ELF-1 (cell line): ENCODE data around the gene UVRAG.
A peak's percentile ranks its signal among the peaks of the same experiment; 100 is the strongest.

Experiments used
- DNase-seq: peaks from one replicate; pipeline ENCODE4 v3.0.0-alpha.2; 2016; ENCODE audit warnings: low read depth, low spot score

The UVRAG gene

GRCh38 chr11:75783416-75784084 lies 31.5 kb upstream of the UVRAG start:
- DNase-seq = no peak

- no peak for DNase-seq
Observed at GRCh38 chr11:75784085-75784478, 30.9 kb upstream of the UVRAG start.

GRCh38 chr11:75784506-75784905 lies 30.5 kb upstream of the UVRAG start:
- DNase-seq = no peak

GRCh38 chr11:75785187-75785586 lies 29.8 kb upstream of the UVRAG start:
- DNase-seq = no peak

- no peak for DNase-seq
Observed at GRCh38 chr11:75786101-75786736, 28.8 kb upstream of the UVRAG start.

GRCh38 chr11:75789521-75789920 lies 25.5 kb upstream of the UVRAG start:
- no peak for DNase-seq

- no peak for DNase-seq
Observed at GRCh38 chr11:75790986-75791385, 24.0 kb upstream of the UVRAG start.

GRCh38 chr11:75792127-75792731 lies 22.8 kb upstream of the UVRAG start:
- DNase-seq = no peak

GRCh38 chr11:75792997-75793800 lies 21.8 kb upstream of the UVRAG start:
- peak; percentile 41 for DNase-seq

- no peak for DNase-seq
Observed at GRCh38 chr11:75793966-75794365, 21.0 kb upstream of the UVRAG start.

GRCh38 chr11:75795276-75796090 lies 19.5 kb upstream of the UVRAG start:
- no peak for DNase-seq

- DNase-seq = no peak
Observed at GRCh38 chr11:75796091-75796435, 18.9 kb upstream of the UVRAG start.

- DNase-seq = no peak
Observed at GRCh38 chr11:75797116-75797515, 17.9 kb upstream of the UVRAG start.

- no peak for DNase-seq
Observed at GRCh38 chr11:75797792-75798191, 17.2 kb upstream of the UVRAG start.

- DNase-seq = no peak
Observed at GRCh38 chr11:75800136-75800675, 14.8 kb upstream of the UVRAG start.

GRCh38 chr11:75800728-75801361 lies 14.2 kb upstream of the UVRAG start:
- no peak for DNase-seq

- no peak for DNase-seq
Observed at GRCh38 chr11:75801362-75802020, 13.5 kb upstream of the UVRAG start.

- DNase-seq = no peak
Observed at GRCh38 chr11:75802021-75802912, 12.7 kb upstream of the UVRAG start.
